Spleen (tissue), 11 donors: ENCODE measurements around the gene RAD23B. TPM values are rescaled to one million over a fixed set of nuclear protein-coding genes. Genes with fewer than 3 reads are reported as not detected.
A peak's percentile ranks its signal among the peaks of the same experiment; 100 is the strongest.

Source experiments
- DNase-seq: peaks from one replicate; pipeline ENCODE4 v3.0.0-alpha.2; 2020
- H3K27ac ChIP-seq, 8 donors: fragments of 200-600 bp; sonication (generic) in 7 of 8; 1 replicate in 4 of 8; 2 replicates in 4 of 8; pipeline versions ENCODE4 v1.5.0 to v1.8.0; 2016 to 2021; ENCODE audit warnings: inconsistent platforms in 4 of 8, mild to moderate bottlenecking in 4 of 8, moderate library complexity in 1 of 8
- H3K27me3 ChIP-seq, 7 donors: fragments of 200-600 bp; sonication (generic) in 6 of 7; replicated peaks in 1 of 7; 1 replicate in 4 of 7; 2 replicates in 3 of 7; pipeline versions ENCODE4 v1.5.0 to v1.8.0; 2016 to 2021; ENCODE audit warnings: inconsistent platforms in 3 of 7, mild to moderate bottlenecking in 1 of 7
- H3K36me3 ChIP-seq, 6 donors: fragments of 200-600 bp; sonication (generic) in 5 of 6; 1 replicate in 4 of 6; 2 replicates in 2 of 6; pipeline versions ENCODE4 v1.5.0 to v1.8.0; 2016 to 2021; ENCODE audit warnings: inconsistent platforms in 2 of 6
- H3K4me1 ChIP-seq, 6 donors: fragments of 200-600 bp; sonication (generic) in 5 of 6; 1 replicate in 3 of 6; 2 replicates in 3 of 6; pipeline versions ENCODE4 v1.5.0 to v1.8.0; 2016 to 2021; ENCODE audit warnings: inconsistent platforms in 3 of 6
- H3K4me3 ChIP-seq, 8 donors: fragments of 200-600 bp; sonication (generic) in 7 of 8; 1 replicate in 4 of 8; 2 replicates in 4 of 8; pipeline versions ENCODE4 v1.5.0 to v1.8.0; 2016 to 2021; ENCODE audit warnings: inconsistent platforms in 4 of 8, mild to moderate bottlenecking in 4 of 8, moderate library complexity in 2 of 8
- H3K9me3 ChIP-seq, 8 donors: fragments of 200-600 bp; sonication (generic) in 7 of 8; 1 replicate in 4 of 8; 2 replicates in 4 of 8; pipeline versions ENCODE4 v1.5.0 to v1.8.0; 2016 to 2021; ENCODE audit warnings: inconsistent platforms in 4 of 8
- POLR2A ChIP-seq, 3 donors: fragments of 450-650 bp; IDR thresholded peaks; one replicate each; pipeline ENCODE4 v1.5.1; 2017; ENCODE audit warnings: antibody characterized with exemption in 3 of 3, mild to moderate bottlenecking in 1 of 3
- POLR2AphosphoS5 ChIP-seq, 3 donors: sonication (generic); formaldehyde crosslinking; IDR thresholded peaks; one replicate each; pipeline ENCODE4 v1.5.1; 2017; ENCODE audit warnings: antibody characterized with exemption in 3 of 3
- WGBS, 5 donors: extraction: QIAGEN DNeasy Blood & Tissue Kit in 3 of 5; methylation state at CpG; one replicate each; pipeline versions ENCODE4 v1.1.5 to v1.1.7; 2013 to 2018; 5-methylcytosine and 5-hydroxymethylcytosine counted together
- intact Hi-C: fragments of 100-400 bp; cut with DNase I; formaldehyde crosslinking; loops from one replicate; pipeline ENCODE4 v1.15.0; 2023; ENCODE audit warnings: low total_unique reads
- polyA plus RNA-seq, 3 donors: library from polyadenylated mRNA; stranded (reverse); fragments of 200-250 nt; gene quantifications; one replicate each; pipeline ENCODE4 v1.2.1, GENCODE V29; 2013
- total RNA-seq, 7 donors: library from RNA; depleted of rRNA in 3 of 7; stranded (reverse); fragments of >200 nt in 3 of 7; fragmentation: NEBNext Ultra II Directional in 4 of 7; extraction: Animal tissue kit (Norgen Biotek cat#: 25700) in 4 of 7; gene quantifications; one replicate each; pipeline versions ENCODE4 v1.1.0 to v1.2.1, GENCODE V29; 2016 to 2021
- TF ChIP-seq, protein P1 (sequence below), 11 experiments: fragments of 200-600 bp in 7 of 11; fragments of 450-650 bp in 4 of 11; sonication (generic) in 4 of 11; IDR thresholded peaks in 8 of 11; conservative IDR thresholded peaks in 3 of 11; 1 replicate in 7 of 11; 2 replicates in 4 of 11; pipeline versions ENCODE4 v1.4.0 to v1.8.0; 2016 to 2021; ENCODE audit warnings: antibody characterized with exemption in 11 of 11, inconsistent platforms in 4 of 11, mild to moderate bottlenecking in 1 of 11
- donor health status: healthy with polysubstance abuse.
- donor health status: DM: no; HTN: no; CAD: no; lungs with moderate emphysema.
- donor health status: DM: no; HTN: no; CAD: no.
- donor health status: Bipolar disorder and iron deficiency.
- donor health status: healthy.
- donor health status: DM: no; HTN: no; CAD: no.
- donor health status: DM: yes; HTN: yes; CAD: no.

RAD23B gene
- total and polyA plus RNA-seq, 10 donors, result 21.3 to 91.9 (median 64.5) TPM

DNA sequence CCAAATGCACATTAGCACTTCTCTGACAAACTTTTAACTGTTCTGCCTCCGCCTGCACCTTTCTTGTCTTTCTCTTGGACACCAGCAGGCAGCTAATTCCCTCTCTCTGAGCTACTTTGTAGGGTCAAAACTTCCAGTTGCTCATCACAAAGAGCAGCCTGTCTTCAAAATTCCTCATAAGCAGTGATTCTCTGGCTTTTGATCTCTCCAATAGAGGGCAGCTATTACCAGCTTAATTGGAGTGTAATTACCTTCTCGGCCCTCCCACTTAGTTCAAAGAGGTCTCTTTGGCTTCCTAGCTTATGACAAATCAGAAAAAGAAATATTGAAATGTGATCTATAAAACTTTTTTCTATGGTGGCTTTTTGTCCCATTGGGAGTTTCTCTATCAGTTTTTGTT, 43.6 kb upstream of the RAD23B start:
- Histone ChIP-seq H3K27me3 (no peaks in the 10 kb centered on the region), H3K4me3 (no peak overlapping the region), H3K9me3 (no peaks in the 10 kb centered on the region), H3K4me1 (no peaks in the 10 kb centered on the region), H3K27ac (no peak overlapping the region), H3K36me3 (no peaks in the 10 kb centered on the region)
- no peak for DNase-seq
- 53 to 69% (median 61%) methylated on average over 2 of the region's 2 CpGs for WGBS, 5 donors
- intact Hi-C loops, result loop anchor here (5.0 kb wide), 1 partner anchor 103 kb away; no protein-coding TSS in a partner anchor
- TF ChIP-seq POLR2A (IDR thresholded peaks at IDR 0.05) (no peak), POLR2AphosphoS5 (IDR thresholded peaks at IDR 0.05) (no peak)
- TF ChIP-seq, protein P1, sequence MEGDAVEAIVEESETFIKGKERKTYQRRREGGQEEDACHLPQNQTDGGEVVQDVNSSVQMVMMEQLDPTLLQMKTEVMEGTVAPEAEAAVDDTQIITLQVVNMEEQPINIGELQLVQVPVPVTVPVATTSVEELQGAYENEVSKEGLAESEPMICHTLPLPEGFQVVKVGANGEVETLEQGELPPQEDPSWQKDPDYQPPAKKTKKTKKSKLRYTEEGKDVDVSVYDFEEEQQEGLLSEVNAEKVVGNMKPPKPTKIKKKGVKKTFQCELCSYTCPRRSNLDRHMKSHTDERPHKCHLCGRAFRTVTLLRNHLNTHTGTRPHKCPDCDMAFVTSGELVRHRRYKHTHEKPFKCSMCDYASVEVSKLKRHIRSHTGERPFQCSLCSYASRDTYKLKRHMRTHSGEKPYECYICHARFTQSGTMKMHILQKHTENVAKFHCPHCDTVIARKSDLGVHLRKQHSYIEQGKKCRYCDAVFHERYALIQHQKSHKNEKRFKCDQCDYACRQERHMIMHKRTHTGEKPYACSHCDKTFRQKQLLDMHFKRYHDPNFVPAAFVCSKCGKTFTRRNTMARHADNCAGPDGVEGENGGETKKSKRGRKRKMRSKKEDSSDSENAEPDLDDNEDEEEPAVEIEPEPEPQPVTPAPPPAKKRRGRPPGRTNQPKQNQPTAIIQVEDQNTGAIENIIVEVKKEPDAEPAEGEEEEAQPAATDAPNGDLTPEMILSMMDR (IDR thresholded peaks at IDR 0.05 in 8 of 11, conservative IDR thresholded peaks at IDR 0.05 in 3 of 11), result peak in 8 of 11 experiments; percentile 31 to 50 (median 40)

DNA sequence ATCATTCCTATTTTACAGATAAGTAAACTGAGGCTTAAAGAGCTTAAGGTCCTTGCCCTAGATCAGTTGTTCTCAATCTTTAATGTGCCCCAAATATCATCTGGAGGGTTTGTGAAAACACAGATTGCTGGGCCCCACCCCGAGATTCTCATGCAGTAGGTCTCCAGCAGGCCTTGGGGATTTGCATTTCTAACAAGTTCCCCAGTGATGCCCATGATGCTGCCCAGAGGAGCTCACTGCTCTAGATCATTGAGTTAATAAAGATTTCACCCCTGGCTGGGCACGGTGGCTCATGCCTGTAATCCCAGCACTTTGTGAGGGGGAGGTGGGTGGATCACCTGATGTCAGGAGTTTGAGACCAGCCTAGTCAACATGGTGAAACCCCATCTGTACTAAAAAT, 42.8 kb upstream of the RAD23B start:
- no peak for DNase-seq
- H3K9me3 ChIP-seq, result no peaks in the 10 kb centered on the region
- 78 to 87% (median 86%) methylated on average over 2 of the region's 2 CpGs for WGBS, 5 donors

DNA sequence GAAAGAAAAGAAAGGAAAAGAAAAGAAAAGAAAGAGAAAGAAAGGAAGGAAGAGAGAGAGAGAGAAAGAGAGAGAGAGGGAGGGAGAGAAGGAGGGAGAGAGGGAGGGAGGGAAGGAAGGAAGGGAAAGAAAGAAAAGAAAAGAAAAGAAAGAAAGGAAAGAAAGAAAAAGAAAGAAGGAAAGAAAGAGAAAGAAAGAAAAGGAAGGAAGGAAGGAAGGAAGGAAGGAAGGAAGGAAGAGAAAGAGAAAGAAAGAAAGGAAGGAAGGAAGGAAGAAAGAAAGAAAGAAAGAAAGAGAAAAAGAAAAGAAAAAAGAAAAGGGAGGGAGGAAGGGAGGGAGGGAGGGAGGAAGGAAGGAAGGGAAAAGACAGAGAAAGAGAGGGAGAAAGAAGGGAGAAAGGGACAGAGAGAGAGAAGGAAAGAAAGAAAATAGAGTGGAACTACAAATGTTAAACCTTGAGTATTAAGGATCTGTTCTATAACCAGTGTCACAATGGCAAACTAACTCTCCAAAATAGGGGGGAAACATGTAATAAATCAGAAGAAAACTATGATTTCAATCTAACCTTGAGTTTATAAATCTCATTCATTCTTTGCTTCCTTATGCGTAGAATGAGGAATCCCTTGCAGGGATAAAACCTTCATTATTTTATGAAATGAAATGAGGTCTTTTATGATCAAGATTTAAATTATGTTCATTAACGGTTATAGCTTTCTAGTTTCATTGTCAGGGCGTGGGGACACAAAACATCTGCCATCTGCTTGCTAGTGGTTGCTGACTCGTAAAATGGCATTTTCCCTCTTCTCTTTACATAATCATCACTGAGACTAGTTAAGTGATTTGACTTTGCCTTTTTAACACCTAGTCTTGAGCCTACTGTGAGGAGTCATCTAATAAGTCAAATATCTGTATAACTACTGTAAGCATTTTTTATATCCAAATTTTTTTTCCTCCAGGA, 40.7 kb upstream of the RAD23B start:
- no peak overlapping the region for H3K4me3 ChIP-seq
- TF ChIP-seq POLR2AphosphoS5 (IDR thresholded peaks at IDR 0.05) (no peak), POLR2A (IDR thresholded peaks at IDR 0.05) (no peak)
- TF ChIP-seq, protein P1 (IDR thresholded peaks at IDR 0.05 in 8 of 11, conservative IDR thresholded peaks at IDR 0.05 in 3 of 11), result no peak
- WGBS, 5 donors, result 51 to 72% (median 68%) methylated on average over 4 of the region's 4 CpGs
- no peak for DNase-seq
- H3K4me1 ChIP-seq, result peaks cover 0 to 4% (median 0%) of the 10 kb centered on the region in 6 donors
- H3K27ac ChIP-seq, result no peak overlapping the region
- H3K27me3 ChIP-seq, result no peaks in the 10 kb centered on the region
- no peaks in the 10 kb centered on the region for H3K36me3 ChIP-seq
- intact Hi-C loops, result no loop called here
- no peaks in the 10 kb centered on the region for H3K9me3 ChIP-seq

More for the DNA sequence above, 42.8 kb upstream of the RAD23B start:
- TF ChIP-seq, protein P1 (IDR thresholded peaks at IDR 0.05 in 8 of 11, conservative IDR thresholded peaks at IDR 0.05 in 3 of 11), result no peak
- TF ChIP-seq POLR2A (IDR thresholded peaks at IDR 0.05) (no peak), POLR2AphosphoS5 (IDR thresholded peaks at IDR 0.05) (no peak)
- Histone ChIP-seq H3K4me1 (no peaks in the 10 kb centered on the region), H3K27ac (no peak overlapping the region), H3K36me3 (no peaks in the 10 kb centered on the region), H3K27me3 (no peaks in the 10 kb centered on the region), H3K4me3 (no peak overlapping the region)
- intact Hi-C loops, result no loop called here

DNA sequence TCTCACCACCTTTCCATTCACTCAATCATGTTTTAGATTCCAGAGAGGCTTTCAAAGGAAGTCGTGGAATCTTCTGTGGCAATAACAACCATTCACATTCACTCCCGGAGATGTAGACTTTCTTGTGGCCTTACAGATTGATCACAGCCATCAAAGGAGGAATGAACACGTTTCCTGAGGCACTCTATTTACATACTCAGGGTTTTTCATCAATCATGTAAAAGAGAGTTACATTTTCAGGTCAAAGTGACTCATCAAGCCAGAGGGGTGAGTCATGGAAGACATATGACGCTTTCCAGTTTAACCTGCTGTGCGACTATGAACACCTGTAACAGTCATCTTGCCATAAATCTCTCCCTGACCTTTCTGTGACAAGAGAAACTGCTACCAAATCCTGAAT, 39.3 kb upstream of the RAD23B start:
- intact Hi-C loops, result no loop called here
- Histone ChIP-seq H3K27ac (no peak overlapping the region), H3K4me3 (no peak overlapping the region), H3K36me3 (no peaks in the 10 kb centered on the region), H3K9me3 (no peaks in the 10 kb centered on the region), H3K27me3 (no peaks in the 10 kb centered on the region), H3K4me1 (peaks cover 0 to 4% (median 0%) of the 10 kb centered on the region in 6 donors)
- DNase-seq, result no peak
- TF ChIP-seq, protein P1 (IDR thresholded peaks at IDR 0.05 in 8 of 11, conservative IDR thresholded peaks at IDR 0.05 in 3 of 11), result no peak
- TF ChIP-seq POLR2A (IDR thresholded peaks at IDR 0.05) (no peak), POLR2AphosphoS5 (IDR thresholded peaks at IDR 0.05) (no peak)
- WGBS, 5 donors, result 47 to 69% (median 54%) methylated on average over 5 of the region's 5 CpGs
